LNCAP (cell line): ENCODE results near the gene CRLF1.

ENCODE experiments used
- CTCF ChIP-seq: fragments of 450-650 bp; IDR thresholded peaks from 2 replicates; pipeline ENCODE4 v1.5.1; 2017; ENCODE audit warnings: mild to moderate bottlenecking

The CRLF1 gene

GRCh38 chr19:18644196-18645034, 37.8 kb upstream of the CRLF1 start:
- no peak for TF ChIP-seq CTCF

- TF ChIP-seq CTCF = no peak
Measured at GRCh38 chr19:18639706-18640243, 33.2 kb upstream of the CRLF1 start.

- no peak for TF ChIP-seq CTCF
Measured at GRCh38 chr19:18637673-18638630, 31.4 kb upstream of the CRLF1 start.

DNA sequence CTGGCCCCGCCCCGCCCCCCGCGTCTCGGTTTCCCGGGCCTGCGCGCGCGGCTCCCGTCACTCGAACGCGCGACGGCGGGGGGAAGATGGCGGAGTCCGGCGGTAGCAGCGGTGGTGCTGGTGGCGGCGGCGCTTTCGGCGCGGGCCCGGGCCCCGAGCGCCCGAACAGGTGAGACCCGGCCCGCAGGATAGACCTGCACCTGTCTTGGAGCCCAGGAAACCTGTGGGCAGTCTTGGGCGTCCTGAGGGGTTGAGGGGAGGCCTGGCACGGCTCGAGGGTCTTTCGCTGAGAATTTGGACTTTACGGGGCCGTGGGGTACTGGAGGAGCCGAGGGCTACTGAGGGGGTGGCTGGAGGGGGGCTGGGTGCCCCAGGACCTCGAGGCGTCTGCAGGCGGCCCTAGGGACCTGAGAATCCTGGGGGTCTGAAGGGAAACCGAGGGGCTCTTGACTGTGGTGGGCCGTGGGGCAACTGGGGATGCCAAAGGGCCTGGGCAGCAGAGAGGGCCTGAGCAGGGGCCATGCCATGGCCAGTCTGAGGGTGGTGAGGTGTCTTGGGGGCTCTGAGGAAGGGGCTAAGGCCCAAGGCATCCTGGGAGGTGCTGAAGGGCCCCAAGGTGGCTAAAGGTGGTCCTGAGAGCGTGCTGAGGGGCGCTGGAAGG, 30.5 kb upstream of the CRLF1 start, which contains the start of gene KLHL26:
Gene KLHL26 (plus strand): TSS at position 60 of the 661 bp plus-strand sequence. CDS start 27 bp downstream, at position 87.
- no peak for TF ChIP-seq CTCF

- TF ChIP-seq CTCF = no peak
Measured at GRCh38 chr19:18636183-18636968, 29.8 kb upstream of the CRLF1 start.

GRCh38 chr19:18635831-18636182, 29.2 kb upstream of the CRLF1 start:
- TF ChIP-seq CTCF = no peak
